Vagina (tissue), 2 donors: ENCODE results near the gene ELOVL1.

Experiments used
- POLR2AphosphoS5 ChIP-seq, 2 donors: sonication (generic); formaldehyde crosslinking; IDR thresholded peaks; one replicate each; pipeline ENCODE4 v1.9.0; 2017; ENCODE audit warnings: antibody characterized with exemption in 2 of 2, mild to moderate bottlenecking in 2 of 2, low read depth in 1 of 2; ENCODE audit not compliant: insufficient read depth in 1 of 2
- TF ChIP-seq, protein P1 (sequence below), 3 experiments: fragments of 450-650 bp in 2 of 3; fragments of 200-600 bp in 1 of 3; sonication (generic) in 1 of 3; IDR thresholded peaks; one replicate each; pipeline ENCODE4 v1.5.1; 2017 to 2019; ENCODE audit warnings: antibody characterized with exemption in 3 of 3, mild to moderate bottlenecking in 2 of 3, moderate library complexity in 2 of 3

DNA sequence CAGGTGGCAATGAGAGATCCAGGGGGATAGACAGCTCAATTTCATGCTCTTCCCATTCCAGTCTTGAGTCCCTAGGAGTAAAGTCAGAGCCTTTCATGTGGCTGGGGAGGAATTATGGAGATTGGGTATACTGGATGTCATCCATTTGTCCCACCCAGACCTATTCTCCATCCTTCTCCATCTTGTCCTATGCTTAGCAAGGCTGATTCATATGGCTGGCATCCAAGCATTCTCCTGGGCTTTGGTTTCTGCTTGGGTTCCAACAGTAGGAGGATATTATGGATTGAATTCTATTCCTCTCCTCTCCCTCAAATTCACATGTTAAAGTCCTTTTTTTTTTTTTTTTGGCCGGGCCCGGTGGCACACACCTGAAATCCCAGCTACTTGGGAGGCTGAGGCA is 12.9 kb downstream of the ELOVL1 start:
- TF ChIP-seq, protein P1, sequence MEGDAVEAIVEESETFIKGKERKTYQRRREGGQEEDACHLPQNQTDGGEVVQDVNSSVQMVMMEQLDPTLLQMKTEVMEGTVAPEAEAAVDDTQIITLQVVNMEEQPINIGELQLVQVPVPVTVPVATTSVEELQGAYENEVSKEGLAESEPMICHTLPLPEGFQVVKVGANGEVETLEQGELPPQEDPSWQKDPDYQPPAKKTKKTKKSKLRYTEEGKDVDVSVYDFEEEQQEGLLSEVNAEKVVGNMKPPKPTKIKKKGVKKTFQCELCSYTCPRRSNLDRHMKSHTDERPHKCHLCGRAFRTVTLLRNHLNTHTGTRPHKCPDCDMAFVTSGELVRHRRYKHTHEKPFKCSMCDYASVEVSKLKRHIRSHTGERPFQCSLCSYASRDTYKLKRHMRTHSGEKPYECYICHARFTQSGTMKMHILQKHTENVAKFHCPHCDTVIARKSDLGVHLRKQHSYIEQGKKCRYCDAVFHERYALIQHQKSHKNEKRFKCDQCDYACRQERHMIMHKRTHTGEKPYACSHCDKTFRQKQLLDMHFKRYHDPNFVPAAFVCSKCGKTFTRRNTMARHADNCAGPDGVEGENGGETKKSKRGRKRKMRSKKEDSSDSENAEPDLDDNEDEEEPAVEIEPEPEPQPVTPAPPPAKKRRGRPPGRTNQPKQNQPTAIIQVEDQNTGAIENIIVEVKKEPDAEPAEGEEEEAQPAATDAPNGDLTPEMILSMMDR (IDR thresholded peaks at IDR 0.05) = no peak
- TF ChIP-seq POLR2AphosphoS5 (IDR thresholded peaks at IDR 0.05; ENCODE audit: insufficient read depth in 1 of 2, low read depth in 1 of 2) = no peak
